CD14-positive monocyte (primary cell): ENCODE data around the gene IRF4. TPM values are rescaled to one million over a fixed set of nuclear protein-coding genes. Genes with fewer than 3 reads are reported as not detected.

Experiments
- DNase-seq, 3 donors: peaks; one replicate each; pipeline ENCODE4 v3.0.0-alpha.2; 2011 to 2022
- H2AFZ ChIP-seq: 2 replicates; pipeline ENCODE4 v1.6.0; 2012; ENCODE audit warnings: mild to moderate bottlenecking, low read depth, low read length, inconsistent platforms; ENCODE audit not compliant: insufficient read depth, poor library complexity, severe bottlenecking
- H3K27ac ChIP-seq, 2 donors: 1 replicate in 1 of 2; 2 replicates in 1 of 2; pipeline ENCODE4 v1.5.1; 2012 to 2013; ENCODE audit warnings: low read length in 2 of 2, control low read depth in 1 of 2, inconsistent platforms in 1 of 2, low read depth in 1 of 2, mild to moderate bottlenecking in 1 of 2
- H3K27me3 ChIP-seq, 2 donors: one replicate each; pipeline versions ENCODE4 v1.6.0 to v1.6.1; 2011 to 2013; ENCODE audit warnings: low read length in 2 of 2; ENCODE audit not compliant: control insufficient read depth in 2 of 2, insufficient read depth in 2 of 2
- H3K36me3 ChIP-seq, 2 donors: replicated peaks in 1 of 2; 1 replicate in 1 of 2; 2 replicates in 1 of 2; pipeline versions ENCODE4 v1.5.1 to v1.6.1; 2012 to 2013; ENCODE audit warnings: low read length in 2 of 2, control low read depth in 1 of 2, inconsistent platforms in 1 of 2, mild to moderate bottlenecking in 1 of 2; ENCODE audit not compliant: insufficient read depth in 2 of 2, control insufficient read depth in 1 of 2
- H3K4me1 ChIP-seq, 2 donors: 1 replicate in 1 of 2; 2 replicates in 1 of 2; pipeline versions ENCODE4 v1.5.1 to v1.6.1; 2012 to 2013; ENCODE audit warnings: low read length in 2 of 2, control low read depth in 1 of 2, inconsistent platforms in 1 of 2, mild to moderate bottlenecking in 1 of 2, moderate library complexity in 1 of 2; ENCODE audit not compliant: insufficient read depth in 2 of 2, control insufficient read depth in 1 of 2
- H3K4me2 ChIP-seq: replicated peaks from 2 replicates; pipeline ENCODE3; 2012; ENCODE audit warnings: low read length, moderate library complexity, mild to moderate bottlenecking; ENCODE audit not compliant: poor library complexity, severe bottlenecking; ENCODE audit errors: extremely low read depth
- H3K4me3 ChIP-seq, 3 experiments: fragments of 200-600 bp in 1 of 3; sonication (generic) in 1 of 3; replicated peaks in 1 of 3; 1 replicate in 2 of 3; 2 replicates in 1 of 3; pipeline ENCODE4 v1.5.1; 2011 to 2013; ENCODE audit warnings: low read length in 3 of 3, mild to moderate bottlenecking in 3 of 3, control low read depth in 2 of 3, low read depth in 2 of 3, inconsistent platforms in 1 of 3, moderate library complexity in 1 of 3
- H3K79me2 ChIP-seq: 2 replicates; pipeline ENCODE4 v1.6.0; 2012; ENCODE audit warnings: mild to moderate bottlenecking, control low read depth, inconsistent platforms, low read length, moderate library complexity; ENCODE audit not compliant: insufficient read depth
- H3K9ac ChIP-seq: 2 replicates; pipeline ENCODE4 v1.6.0; 2017; ENCODE audit warnings: low read length, mild to moderate bottlenecking; ENCODE audit not compliant: insufficient read depth, poor library complexity, severe bottlenecking
- H3K9me3 ChIP-seq, 2 donors: replicated peaks in 1 of 2; 1 replicate in 1 of 2; 2 replicates in 1 of 2; pipeline versions ENCODE4 v1.5.1 to v1.6.1; 2012 to 2013; ENCODE audit warnings: low read length in 2 of 2, control low read depth in 1 of 2; ENCODE audit not compliant: control insufficient read depth in 1 of 2, insufficient read depth in 1 of 2
- H4K20me1 ChIP-seq: 2 replicates; pipeline ENCODE4 v1.6.0; 2012; ENCODE audit warnings: mild to moderate bottlenecking, low read length, control low read depth, moderate library complexity; ENCODE audit not compliant: insufficient read depth
- H3K27ac Mint-ChIP-seq, 7 donors: one replicate each; pipeline ENCODE4 v1.8.0; 2020; ENCODE audit warnings: mild to moderate bottlenecking in 7 of 7, mixed read lengths in 7 of 7, moderate library complexity in 6 of 7, inconsistent platforms in 2 of 7
- H3K27me3 Mint-ChIP-seq, 3 donors: one replicate each; pipeline ENCODE4 v1.8.0; 2021 to 2022; ENCODE audit warnings: low read depth in 3 of 3, mild to moderate bottlenecking in 3 of 3, mixed read lengths in 3 of 3, moderate library complexity in 3 of 3, inconsistent platforms in 1 of 3
- H3K36me3 Mint-ChIP-seq, 2 donors: one replicate each; pipeline ENCODE4 v1.8.0; 2020; ENCODE audit warnings: mixed read lengths in 2 of 2, inconsistent platforms in 1 of 2, mild to moderate bottlenecking in 1 of 2
- H3K4me1 Mint-ChIP-seq: one replicate; pipeline ENCODE4 v1.8.0; 2020; ENCODE audit warnings: mild to moderate bottlenecking, mixed read lengths
- H3K4me3 Mint-ChIP-seq, 2 donors: one replicate each; pipeline ENCODE4 v1.8.0; 2020; ENCODE audit warnings: mild to moderate bottlenecking in 2 of 2, mixed read lengths in 2 of 2, moderate library complexity in 1 of 2
- H3K9me3 Mint-ChIP-seq, 7 donors: one replicate each; pipeline ENCODE4 v1.8.0; 2020 to 2022; ENCODE audit warnings: mixed read lengths in 7 of 7, mild to moderate bottlenecking in 6 of 7, moderate library complexity in 6 of 7, inconsistent platforms in 2 of 7
- CTCF ChIP-seq: fragments of 200-600 bp; IDR thresholded peaks from one replicate; pipeline ENCODE4 v1.8.0; 2022; ENCODE audit warnings: antibody characterized with exemption, mild to moderate bottlenecking
- WGBS: methylation state at CpG from one replicate; pipeline ENCODE4 v1.1.5; 2013; ENCODE audit warnings: missing lambda C conversion rate; ENCODE audit not compliant: insufficient coverage; 5-methylcytosine and 5-hydroxymethylcytosine counted together
- intact Hi-C, 2 donors: fragments of 100-400 bp; cut with micrococcal nuclease; formaldehyde crosslinking; loops; one replicate each; pipeline versions ENCODE4 v1.15.0 to v1.15.1; 2023
- polyA plus RNA-seq, 3 donors: library from polyadenylated mRNA; depleted of rRNA in 1 of 3; unstranded in 2 of 3; stranded (reverse) in 1 of 3; fragments of 300-500 nt in 2 of 3; fragments of >200 nt in 1 of 3; fragmentation: Illumina TruSeq in 2 of 3; gene quantifications; 1 replicate in 2 of 3; 2 replicates in 1 of 3; pipeline ENCODE4 v1.2.3, GENCODE V29; 2012 to 2021

The IRF4 gene
- polyA plus RNA-seq, 3 donors, result 3.0 to 13.6 (median 6.4) TPM

- Histone ChIP-seq H4K20me1 (no peaks in the 10 kb centered on the region), H3K27me3 (peaks cover 0 to 13% of the 10 kb centered on the region in 2 donors), H3K9ac (no peak overlapping the region), H3K27ac (no peak overlapping the region), H3K36me3 (no peaks in the 10 kb centered on the region), H3K4me3 (no peak overlapping the region), H3K9me3 (no peaks in the 10 kb centered on the region), H3K4me2 (no peak overlapping the region), H3K4me1 (peaks cover 8 to 11% of the 10 kb centered on the region in 2 donors), H3K79me2 (no peaks in the 10 kb centered on the region), H2AFZ (no peak overlapping the region)
- Mint-ChIP-seq H3K4me3 (peak overlapping the region in 1 of 2 donors; percentile 22), H3K27ac (no peak overlapping the region), H3K27me3 (peaks cover 18 to 37% (median 28%) of the 10 kb centered on the region in 3 donors), H3K4me1 (peaks cover 12% of the 10 kb centered on the region), H3K9me3 (peaks cover 0 to 34% (median 3%) of the 10 kb centered on the region in 7 donors), H3K36me3 (no peaks in the 10 kb centered on the region)
- 94% methylated on average over 20 of the region's 24 CpGs for WGBS
- no peak for TF ChIP-seq CTCF
- intact Hi-C loops, result no loop called here
- no peak for DNase-seq
Observed at GRCh38 chr6:378090-378957, 13.2 kb upstream of the IRF4 start.

DNA sequence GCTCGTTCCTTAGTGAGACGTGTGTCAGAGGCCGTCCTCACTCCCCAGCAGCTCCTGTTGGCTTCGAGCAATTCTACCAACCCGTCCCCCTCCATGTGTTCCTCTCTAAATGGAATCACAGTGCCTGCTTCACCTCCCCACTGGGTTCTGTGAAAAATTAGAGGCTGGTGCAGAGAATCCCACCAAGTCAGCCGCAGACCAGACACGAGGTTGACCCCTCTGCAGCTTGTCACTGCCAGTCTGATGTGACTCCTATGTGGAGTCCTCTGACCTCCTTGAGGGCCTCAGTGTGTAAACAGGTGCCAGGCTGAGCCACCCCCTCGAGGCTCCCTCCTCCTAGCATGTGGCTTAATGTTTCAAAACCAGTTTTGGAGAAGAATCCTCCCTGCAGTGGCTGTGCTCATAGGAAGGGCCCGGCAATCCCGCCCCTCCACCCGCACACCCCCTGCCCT is 12.6 kb upstream of the IRF4 start:
- Mint-ChIP-seq H3K27me3 (peaks cover 18 to 39% (median 28%) of the 10 kb centered on the region in 3 donors), H3K4me1 (peaks cover 19% of the 10 kb centered on the region), H3K9me3 (peaks cover 0 to 30% (median 3%) of the 10 kb centered on the region in 7 donors), H3K4me3 (no peak overlapping the region), H3K36me3 (no peaks in the 10 kb centered on the region), H3K27ac (peak overlapping the region in 1 of 7 donors; percentile 51)
- Histone ChIP-seq H3K9ac (no peak overlapping the region), H3K4me2 (no peak overlapping the region), H3K36me3 (no peaks in the 10 kb centered on the region), H2AFZ (no peak overlapping the region), H3K4me3 (no peak overlapping the region), H3K79me2 (no peaks in the 10 kb centered on the region), H4K20me1 (no peaks in the 10 kb centered on the region), H3K4me1 (peaks cover 15 to 17% of the 10 kb centered on the region in 2 donors), H3K27ac (no peak overlapping the region), H3K27me3 (peaks cover 0 to 13% of the 10 kb centered on the region in 2 donors), H3K9me3 (no peaks in the 10 kb centered on the region)
- TF ChIP-seq CTCF, result no peak
- intact Hi-C loops, result no loop called here
- DNase-seq, result no peak
- 84% methylated on average over 11 of the region's 11 CpGs for WGBS
